ENCODE measurements around the gene SMO.
"Not testable (repeated sequence)": the region's sequence is repeated elsewhere in the genome, so short reads cannot be mapped to it uniquely, and the experiment has no call there.

SMO gene

GRCh38 chr7:129209067-129209926 is 20.9 kb downstream of the SMO start:
- DNase-seq, result no peak

GRCh38 chr7:129210256-129210988 is 22.0 kb downstream of the SMO start:
- DNase-seq, result peak; percentile 63

DNA sequence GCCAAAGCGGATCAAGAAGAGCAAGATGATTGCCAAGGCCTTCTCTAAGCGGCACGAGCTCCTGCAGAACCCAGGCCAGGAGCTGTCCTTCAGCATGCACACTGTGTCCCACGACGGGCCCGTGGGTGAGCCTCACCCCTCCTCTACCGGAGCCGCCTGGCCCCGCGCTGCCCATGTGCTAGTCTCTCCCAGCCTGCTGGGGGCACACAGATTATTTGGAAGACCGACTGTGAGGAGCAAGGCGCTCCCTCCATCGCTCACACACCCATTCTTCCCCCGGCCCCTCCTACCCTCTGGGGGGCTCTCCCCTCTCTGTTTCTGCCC is 22.5 kb downstream of the SMO start:
- DNase-seq, result no peak

GRCh38 chr7:129212126-129212525 is 23.7 kb downstream of the SMO start:
- DNase-seq, result no peak

DNA sequence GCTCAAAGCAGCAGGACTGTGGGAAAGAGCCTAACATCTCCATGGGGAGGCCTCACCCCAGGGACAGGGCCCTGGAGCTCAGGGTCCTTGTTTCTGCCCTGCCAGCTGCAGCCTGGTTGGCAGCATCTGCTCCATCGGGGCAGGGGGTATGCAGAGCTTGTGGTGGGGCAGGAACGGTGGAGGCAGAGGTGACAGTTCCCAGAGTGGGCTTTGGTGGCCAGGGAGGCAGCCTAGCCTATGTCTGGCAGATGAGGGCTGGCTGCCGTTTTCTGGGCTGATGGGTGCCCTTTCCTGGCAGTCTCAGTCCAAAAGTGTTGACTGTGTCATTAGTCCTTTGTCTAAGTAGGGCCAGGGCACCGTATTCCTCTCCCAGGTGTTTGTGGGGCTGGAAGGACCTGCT is 24.2 kb downstream of the SMO start:
- no peak for DNase-seq

DNA sequence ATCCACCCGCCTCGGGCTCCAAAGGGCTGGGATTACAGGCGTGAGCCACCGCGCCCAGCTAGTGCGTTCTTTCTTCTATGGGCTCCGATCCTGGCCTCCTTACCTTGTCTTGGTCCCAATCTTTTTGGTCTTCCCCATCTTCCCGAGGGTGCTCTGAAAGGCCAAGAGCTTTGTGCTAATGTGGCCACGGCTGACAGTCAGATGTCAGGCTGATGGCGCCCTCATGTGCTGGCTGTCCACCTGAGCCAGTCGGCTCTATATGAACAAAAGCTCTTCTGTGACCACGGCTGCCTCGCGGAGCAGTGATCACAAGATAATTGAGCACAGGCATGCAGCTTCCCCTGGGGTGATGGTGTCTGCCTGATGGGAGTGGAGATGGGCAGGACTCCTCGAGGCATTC is 25.4 kb downstream of the SMO start:
- no peak for DNase-seq

DNA sequence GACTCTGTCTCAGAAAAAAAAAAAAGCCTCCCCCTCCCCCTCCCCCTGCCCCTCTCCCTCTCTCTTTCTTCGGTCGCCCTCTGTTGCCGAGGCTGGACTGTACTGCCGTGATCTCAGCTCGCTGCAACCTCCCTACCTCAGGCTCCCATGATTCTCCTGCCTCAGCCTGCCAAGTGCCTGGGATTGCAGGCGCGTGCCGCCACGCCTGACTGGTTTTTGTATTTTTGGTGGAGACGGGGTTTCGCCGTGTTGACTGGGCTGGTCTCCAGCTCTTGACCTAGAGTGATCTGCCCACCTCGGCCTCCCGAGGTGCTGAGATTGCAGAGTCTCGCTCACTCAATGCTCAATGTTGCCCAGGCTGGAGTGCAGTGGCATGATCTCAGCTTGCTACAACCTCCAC is 27.3 kb downstream of the SMO start:
- not testable (repeated sequence) for DNase-seq

DNA sequence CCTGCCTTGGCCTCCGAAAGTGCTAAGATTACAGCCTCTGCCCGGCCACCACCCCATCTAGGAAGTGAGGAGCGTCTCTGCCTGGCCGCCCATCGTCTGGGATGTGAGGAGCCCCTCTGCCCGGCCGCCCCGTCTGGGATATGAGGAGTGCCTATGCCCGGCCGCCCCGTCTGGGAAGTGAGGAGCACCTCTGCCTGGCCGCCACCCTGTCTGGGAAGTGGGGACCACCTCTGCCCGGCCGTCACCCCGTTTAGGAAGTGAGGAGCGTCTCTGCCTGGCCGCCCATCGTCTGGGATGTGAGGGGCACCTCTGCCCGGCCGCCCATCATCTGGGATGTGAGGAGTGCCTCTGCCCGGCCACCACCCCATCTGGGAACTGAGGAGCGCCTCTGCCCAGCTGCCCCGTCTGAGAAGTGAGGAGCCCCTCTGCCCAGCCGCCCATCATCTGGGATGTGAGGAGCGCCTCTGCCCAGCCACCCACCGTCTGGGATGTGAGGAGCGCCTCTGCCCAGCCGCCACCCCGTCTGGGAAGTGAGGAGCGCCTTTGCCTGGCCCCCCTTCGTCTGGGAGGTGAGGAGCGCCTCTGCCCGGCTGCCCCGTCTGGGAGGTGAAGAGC is 27.8 kb downstream of the SMO start:
- not testable (repeated sequence) for DNase-seq

DNA sequence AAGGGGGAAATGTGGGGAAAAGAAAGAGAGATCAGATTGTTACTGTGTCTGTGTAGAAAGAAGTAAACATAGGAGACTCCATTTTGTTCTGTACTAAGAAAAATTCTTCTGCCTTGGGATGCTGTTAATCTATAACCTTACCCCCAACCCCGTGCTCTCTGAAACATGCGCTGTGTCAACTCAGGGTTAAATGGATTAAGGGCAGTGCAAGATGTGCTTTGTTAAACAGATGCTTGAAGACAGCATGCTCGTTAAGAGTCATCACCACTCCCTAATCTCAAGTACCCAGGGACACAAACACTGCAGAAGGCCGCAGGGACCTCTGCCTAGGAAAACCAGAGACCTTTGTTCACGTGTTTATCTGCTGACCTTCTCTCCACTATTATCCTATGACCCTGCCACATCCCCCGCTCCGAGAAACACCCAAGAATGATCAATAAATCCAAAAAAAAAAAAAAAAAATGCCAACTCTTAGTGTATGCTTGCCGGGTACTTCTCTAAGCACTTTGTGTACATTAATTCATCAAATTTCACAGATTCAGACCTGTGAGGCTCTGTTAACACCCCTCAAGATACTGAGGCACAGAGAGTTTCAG is 28.5 kb downstream of the SMO start:
- not testable (repeated sequence) for DNase-seq

DNA sequence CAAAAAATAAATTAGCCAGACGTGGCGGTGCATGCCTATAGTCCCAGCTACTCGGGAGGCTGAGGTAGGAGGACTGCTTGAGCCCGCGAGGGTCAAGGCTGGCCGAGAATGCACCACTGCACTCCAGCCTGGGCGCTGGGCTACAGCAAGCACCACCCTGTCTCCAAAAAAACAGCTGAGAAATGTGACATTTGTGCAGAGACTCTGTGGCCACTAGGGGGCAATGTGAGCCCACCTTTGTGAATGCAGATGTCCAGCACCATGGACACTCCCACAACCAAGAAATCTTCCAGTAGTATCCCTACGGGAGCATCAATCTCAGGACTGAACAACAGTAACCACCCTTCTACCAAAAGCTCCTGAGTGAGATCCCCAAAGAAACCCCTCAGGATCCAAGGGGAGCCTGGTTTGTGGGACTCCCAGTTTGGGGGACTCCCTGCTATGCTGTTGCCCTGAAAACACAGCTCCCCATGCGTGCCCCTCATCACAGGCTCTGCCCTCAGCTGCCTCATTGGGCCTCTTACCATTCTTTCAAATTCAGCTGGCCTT is 30.2 kb downstream of the SMO start:
- peak; percentile 82 for DNase-seq

DNA sequence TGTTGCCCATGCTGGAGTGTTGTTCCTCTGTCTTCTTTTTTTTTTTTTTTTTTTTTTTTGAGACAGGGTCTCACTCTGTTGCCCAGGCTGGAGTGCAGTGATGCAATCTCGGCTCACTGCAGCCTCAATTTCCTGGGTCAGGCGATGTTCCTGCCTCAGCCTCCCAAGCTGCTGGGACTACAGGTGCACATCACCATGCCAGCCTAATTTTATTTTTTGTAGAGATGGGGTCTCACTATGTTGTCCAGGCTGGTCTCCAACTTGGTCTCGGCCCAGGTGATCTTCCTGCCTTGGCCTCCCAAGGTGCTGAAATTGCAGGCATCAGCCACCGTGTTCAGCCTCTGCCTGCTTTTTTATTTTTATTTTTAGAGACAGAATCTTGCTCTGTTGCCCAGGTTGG is 30.7 kb downstream of the SMO start:
- not testable (repeated sequence) for DNase-seq

GRCh38 chr7:129222064-129222463 is 33.6 kb downstream of the SMO start:
- no peak for DNase-seq

- peak; percentile 96 for DNase-seq
These were observed 36.1 kb downstream of the SMO start, which contains the start of gene AHCYL2 for GRCh38 chr7:129224251-129225205. Gene AHCYL2, plus strand, starts transcription at chr7:129225030.

DNA sequence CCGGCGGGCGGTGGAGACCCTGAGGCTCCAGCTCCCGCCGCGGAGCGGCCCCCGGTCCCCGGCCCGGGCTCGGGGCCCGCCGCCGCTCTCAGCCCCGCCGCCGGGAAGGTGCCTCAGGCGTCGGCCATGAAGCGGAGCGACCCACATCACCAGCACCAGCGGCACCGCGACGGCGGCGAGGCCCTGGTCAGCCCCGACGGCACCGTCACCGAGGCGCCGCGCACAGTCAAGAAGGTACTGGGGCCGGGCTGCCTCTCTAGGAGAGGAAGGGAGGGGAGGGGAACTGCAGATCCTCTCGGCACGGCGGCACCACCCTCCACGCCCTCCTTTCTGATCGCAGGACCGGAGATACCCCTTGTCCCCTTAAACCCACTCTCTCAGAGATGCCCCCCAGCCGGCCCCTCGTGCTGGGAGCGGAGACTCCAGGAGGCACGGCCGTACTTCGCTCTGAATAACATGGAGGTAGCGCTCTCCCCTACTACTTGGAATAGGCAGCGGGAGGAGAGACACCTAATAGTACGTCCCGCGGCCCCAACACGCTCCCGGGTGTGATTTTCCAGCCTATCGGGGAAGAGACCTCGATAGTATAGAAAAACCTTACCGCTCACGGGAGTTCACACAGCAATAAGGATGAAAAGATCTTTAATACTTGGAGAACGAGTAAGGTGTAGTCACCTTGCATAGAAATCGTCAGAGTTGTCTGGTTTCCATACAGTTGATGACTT is 36.9 kb downstream of the SMO start:
- peak; percentile 74 for DNase-seq

GRCh38 chr7:129225931-129226572 is 37.6 kb downstream of the SMO start:
- no peak for DNase-seq

GRCh38 chr7:129227646-129228578 is 39.5 kb downstream of the SMO start:
- no peak for DNase-seq

GRCh38 chr7:129228633-129229032 is 40.2 kb downstream of the SMO start:
- no peak for DNase-seq

DNA sequence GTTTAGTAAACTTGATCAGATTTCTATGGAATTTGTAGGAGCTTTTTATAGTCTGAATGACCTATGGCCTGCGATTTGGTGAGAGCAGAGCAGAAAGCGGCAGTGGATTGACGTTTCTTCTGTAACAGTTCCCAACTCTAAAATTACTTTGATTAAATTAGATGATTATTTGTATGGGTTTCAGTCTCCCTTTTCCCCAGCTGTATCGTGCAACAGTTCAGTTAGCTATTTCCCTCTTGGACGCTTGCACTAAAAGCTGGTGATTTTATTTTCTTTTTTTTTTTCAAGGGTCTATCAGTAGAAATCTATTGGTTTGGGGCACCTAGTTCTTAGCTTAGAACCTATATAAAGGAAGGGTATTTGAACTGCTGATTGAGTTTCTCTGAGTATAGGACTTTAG is 43.2 kb downstream of the SMO start:
- DNase-seq, result no peak

DNA sequence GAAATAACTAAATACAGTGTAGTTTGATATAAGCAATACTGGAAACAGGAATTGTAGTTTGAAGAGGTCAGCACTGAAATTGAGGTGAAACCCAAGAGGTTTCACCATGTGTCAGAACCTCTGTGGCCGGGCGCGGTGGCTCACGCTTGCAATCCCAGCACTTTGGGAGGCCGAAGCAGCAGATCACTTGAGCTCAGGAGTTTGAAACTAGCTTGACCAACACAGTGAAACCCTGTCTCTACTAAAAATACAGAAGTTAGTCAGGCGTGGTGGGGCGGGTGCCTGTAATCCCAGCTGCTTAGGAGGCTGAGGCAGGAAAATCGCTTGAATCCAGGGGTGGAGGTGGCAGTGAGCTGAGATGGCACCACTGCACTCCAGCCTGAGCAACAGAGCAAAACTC is 50.1 kb downstream of the SMO start:
- DNase-seq, result no peak

Data from DMS79 treated with DMSO at 0.1 percent for 48 hours (cell line).